LoVo (cell line): ENCODE data around the gene CD300LB.

Source experiments
- DNase-seq: peaks from one replicate; pipeline ENCODE4 v3.0.0-alpha.2; 2016; ENCODE audit warnings: low spot score

CD300LB gene

DNA sequence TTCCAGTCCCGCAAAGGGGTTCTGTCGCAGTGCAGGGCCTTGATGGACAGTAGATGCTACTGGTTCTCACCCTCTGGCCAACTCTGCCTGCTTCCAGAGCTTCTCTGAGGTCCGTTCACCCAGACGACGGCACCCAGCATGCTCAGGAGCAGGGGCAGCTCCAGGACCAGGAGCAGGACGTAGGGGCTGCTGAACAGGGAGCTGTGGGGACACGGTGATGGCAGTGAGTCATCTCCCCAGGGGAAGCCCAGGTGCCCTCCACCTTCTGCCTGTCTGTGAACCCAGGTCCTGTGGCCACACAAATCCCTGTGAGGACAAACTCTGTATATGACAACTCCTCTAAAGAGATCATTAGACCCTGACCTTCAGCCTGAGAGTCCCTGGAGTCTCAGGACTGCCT, 18.1 kb upstream of the CD300LB start:
- no peak for DNase-seq

DNA sequence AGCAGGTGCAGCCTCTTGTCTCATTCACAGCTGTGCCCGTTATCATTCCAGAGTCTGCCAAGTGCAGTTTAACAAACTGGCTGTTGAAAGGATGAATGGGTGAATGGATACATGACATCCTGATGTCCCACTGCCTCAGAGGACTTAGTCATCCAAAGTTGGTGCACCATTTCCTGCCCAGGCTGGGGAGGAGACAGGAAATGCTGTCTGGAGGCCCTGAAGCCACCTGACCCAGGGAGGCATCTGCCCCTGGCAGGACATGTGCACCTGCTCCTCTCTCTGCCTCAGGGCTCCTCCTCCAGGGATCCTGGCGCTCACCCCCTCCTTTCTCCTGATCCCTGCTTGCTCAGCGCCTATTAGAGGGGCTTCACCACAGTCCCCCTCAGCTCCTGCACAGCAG, 16.5 kb upstream of the CD300LB start:
- DNase-seq: no peak

DNA sequence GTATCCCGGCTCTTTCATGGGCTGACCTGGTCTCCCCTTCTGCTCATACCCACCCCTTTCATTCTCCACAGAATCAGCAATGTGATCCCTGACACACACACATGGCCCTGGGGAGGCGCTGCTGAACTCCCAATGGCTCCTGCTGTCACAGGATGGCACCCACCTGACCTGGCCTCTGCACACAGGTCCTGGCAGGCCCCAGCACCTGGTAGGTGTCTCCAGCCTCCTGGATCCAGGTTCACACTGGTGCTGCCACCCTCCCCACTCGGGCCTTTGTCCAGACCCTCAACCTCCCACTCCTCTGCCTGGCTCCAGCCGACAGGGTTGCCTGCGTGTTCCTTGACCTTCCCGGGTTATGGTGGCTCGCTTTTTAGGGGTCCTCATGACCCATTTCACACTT, 16.0 kb upstream of the CD300LB start:
- no peak for DNase-seq

DNA sequence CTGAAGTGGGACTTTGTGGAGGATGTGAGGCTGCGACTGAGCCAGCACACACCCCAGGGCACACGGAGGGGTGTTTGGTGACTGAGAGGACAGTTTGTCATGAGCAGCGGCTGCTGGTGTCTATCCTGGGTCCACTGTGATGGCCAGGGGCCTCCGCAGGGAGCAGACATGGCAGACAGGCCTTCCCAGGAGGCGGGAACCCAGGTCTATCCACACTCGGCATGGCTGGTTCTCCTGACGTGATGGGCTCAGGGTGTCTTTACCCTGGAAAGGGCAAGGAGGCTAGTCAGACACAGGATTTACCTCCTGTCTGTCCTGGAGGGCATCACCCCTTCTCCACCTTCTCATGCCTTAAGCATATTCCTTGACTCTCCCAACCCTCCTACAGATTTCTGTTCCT, 15.3 kb upstream of the CD300LB start:
- DNase-seq: no peak

DNA sequence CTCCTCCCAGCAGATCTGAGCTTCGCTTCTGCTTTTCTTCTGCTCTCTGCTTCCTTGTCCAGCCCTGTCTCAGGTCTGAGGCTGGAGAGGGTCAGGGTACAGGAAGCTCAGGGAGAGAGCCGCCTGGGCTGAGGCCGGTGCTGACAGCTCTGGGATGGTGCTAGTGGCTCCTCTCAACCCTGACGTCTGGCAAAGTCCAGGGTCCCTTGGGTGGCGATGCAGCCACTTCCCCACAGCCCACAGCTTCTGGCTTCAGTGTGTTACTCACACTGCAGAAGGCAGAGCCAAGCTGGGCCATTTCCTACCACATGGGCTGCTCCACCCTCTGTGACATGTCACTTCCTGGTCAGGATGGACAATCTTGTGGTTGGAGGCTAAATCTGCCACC, 14.6 kb upstream of the CD300LB start, which contains the start of gene CD300C:
Gene CD300C (minus strand): TSS at position 273 of the 388 bp plus-strand sequence. CDS start 333 bp downstream, outside the sequence.
- DNase-seq: no peak

DNA sequence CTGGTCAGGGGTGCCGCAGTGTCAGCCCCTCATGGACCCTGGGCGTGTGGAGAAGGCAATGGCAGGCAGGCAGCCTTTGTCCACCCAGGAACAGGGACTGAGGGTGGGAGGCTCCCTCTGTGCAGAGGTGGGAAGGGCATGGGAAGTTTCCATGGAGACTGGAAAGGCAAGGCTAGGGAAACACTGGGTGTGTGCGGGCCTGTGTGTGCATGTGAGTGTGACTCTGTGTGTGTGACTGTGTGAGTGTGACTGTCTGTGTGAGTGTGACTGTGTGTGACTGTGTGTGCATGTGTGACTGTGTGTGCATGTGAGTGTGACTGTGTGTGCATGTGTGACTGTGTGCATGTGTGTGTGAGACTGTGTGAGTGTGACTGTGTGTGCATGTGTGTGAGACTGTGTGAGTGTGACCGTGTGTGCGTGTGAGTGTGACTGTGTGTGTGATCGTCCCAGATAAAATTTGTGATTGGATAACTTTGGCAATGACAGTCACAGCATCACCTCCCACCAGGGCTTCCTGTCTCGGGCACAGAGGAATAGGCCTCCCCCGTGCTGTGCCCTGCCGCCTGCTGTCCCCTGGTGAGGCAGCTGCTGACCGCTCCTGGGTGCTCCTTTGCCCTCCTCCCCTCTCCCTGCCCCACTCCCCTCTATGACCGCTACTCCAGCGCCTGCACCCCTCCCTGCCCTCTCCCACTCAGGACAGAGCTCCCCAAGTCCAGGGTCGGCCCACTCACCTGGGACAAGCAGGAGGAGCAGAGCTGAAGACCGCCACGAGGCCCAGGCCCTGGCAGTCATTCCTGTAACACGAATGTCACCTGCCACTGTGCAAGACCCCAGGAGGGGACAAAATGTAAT, 13.9 kb upstream of the CD300LB start:
- no peak for DNase-seq

DNA sequence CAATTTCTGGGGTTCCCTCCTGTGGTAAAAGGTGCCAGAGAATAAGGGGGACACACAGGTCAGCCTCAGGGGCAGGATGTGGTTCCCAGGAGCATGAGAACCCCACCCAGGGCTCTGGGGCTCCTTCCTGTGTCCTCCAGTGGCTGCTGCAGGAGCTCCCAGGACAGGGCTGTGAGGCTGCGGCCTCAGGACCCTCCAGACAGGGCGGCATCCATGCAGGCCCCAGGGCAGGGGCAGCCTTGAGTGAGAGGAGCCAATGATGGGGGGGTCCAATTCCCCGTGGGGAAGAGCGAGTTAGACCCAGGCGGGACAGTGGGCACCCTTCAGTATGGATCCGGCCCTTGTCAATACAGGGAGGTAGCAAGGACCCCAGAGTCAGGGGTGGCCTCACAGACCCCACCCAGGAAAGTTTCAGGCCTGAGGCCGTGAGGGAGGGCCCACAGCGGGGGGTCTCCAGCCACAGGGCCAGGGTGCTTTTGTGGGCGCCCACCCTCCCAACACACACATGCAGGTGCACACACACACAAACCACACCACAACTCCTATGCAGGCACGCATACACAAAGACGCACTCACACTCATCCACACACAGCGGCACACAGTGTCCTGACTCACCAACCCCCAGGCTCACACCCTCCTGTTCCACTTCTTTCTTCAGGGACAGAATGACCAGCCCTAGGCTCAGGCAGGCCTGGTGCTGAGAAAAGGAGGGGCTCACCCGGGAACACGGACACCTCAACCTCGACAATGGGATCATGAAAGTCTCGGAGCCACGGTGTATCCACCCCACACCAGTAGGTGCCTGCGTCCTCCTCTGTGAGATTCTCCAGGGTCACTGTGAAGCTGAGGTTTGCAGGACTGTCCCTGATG, 12.9 kb upstream of the CD300LB start:
- DNase-seq: no peak

DNA sequence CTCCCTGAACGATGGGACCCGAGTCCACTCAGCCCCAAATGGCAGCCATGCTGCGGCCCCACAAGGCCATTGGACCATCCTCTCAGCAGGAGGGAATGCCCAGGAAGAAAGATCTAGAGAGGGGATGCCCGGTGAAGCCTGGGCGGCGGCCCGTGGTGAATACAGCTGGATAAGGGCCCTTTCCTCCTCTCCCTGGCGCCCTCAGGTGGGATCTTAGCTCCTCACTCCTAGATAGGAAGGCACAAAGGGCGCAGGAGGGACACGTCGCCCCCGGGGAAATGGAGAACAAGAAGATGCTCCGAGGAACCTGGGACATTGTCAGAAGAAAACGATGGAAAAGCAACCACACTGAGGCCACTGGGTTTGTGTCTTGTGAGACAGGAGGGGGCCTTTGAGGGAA, 12.1 kb upstream of the CD300LB start:
- DNase-seq: no peak

DNA sequence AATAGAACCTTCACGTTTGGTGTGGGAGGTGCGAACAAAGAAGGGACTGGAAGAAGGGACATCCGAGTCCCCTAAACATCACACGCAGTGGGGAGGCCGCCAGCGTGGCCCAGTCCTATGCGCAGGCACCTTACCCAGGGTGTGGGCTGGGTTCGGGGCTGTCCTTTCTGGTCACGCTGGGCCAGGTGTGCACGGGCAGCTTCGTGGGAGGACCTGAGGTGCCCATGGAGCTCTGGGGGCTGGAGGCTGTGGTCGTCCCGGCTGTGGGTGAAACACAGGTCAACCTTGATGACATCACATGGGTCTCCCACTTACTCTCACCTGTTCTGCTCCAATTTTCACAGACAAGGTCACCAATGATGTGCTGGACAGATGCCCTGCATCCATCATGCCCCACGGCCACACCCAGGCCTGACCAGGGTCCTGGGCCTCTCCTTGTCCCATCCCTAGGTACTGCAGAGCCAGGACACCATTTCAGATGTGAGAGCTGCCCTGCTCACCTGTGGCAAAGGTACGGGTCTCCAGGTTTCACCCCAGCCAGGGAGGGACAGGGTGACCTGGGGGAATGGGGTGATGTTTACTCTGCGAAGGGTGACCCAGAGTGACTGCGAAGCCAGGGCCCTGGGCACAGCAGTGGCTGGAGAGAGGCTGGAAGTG, 11.6 kb upstream of the CD300LB start:
- DNase-seq: no peak

DNA sequence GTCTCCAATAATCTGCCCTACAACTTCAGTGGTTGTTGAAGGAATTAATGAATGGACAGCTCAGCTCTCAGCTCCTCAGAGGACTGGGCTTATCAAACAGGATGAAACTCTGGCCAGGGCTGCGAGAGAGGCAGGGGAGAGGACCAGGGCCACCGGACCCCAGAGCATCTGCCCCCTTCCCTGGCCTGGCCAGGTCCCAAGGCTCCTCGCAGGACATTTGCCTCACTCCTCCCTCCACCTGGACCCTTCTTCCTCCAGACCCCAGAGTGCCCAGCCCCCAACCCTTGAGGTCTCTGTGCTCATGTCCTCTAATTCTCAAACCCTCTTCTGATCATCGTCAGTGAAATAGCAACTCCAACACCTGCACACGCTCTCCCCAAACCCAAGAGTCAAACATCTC, 10.9 kb upstream of the CD300LB start:
- DNase-seq: no peak

DNA sequence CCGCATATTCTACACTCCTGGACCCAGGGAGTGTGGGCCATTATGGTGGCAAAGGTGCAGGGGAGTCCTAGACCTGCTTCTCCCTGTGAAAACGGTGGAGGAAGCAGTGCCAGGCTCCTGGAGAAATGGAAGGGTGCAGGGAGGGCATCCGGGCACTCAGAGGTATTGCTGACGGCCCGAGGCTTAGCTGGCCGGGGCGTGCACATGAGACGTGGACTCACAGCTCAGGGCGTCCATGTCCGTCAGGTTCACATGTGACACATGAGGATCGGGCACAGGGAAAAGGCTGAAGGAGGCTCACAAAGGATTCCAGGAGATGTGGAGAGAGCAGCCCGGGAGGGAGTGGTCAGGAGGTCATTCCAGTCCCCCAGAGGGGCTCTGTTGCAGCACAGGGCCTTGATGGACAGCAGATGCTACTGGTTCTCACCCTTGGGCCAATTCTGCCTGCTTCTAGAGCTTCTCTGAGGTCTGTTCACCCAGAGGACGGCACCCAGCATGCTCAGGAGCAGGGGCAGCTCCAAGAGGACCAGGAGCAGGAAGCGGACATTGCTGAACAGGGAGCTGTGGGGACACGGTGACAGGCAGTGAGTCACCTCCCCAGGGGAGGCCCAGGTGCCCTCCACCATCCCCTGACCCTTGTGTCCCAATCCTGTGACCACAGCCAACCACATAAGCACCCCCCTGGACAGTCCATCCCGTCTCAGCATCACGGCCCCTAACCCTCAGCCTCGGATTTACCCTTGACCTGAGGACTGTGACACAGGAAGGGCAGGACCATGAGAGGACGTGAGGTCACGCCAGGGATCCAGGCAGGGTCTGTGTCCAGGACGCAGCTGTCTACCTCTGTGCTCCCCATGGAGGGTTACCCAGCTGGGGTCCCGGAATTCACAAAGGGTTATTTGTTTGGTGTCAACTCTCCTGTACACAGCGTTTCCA, 10.2 kb upstream of the CD300LB start:
- DNase-seq: no peak

DNA sequence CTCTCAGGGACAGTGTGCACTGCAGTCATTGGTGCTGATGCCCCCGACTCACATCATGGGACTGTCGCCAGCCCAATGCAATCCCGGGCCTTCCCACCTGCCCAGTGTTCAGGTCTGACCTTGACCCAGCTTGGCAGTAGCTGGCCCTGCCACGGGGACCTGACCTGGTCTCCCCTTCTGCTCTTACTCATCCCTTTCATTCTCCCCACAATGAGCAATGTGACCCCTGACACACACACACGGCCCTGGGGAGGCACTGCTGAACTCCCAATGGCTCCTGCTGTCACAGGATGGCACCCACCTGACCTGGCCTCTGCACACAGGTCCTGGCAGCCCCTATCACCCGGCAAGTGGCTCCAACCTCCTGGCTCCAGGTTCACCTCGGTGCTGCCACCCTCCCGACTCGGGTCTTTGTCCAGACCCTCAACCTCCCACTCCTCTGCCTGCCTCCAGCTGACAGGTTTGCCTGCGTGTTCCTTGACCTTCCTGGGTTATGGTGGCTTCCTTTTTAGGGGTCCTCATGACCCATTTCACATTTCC, 8.1 kb upstream of the CD300LB start:
- no peak for DNase-seq

DNA sequence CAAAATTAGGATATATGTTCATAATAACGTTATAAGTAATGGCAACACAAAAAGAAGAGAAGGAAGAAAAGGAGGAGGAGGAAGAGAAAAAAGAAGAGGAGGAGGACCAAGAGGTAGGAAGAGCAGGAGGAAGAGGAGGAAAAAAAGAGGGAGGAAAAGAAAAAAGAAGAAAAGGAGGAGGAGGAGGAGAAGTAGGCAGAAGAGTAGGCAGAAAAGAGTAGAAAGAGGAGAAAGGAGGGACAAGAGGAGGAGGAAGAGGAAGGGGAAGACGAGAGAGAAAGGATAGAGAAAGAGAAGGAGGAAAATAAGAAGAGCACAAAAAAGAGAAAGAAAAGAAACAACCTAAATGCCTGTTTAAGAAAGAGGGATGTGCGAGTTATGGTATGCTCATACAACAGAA, 5.6 kb upstream of the CD300LB start:
- no peak for DNase-seq

DNA sequence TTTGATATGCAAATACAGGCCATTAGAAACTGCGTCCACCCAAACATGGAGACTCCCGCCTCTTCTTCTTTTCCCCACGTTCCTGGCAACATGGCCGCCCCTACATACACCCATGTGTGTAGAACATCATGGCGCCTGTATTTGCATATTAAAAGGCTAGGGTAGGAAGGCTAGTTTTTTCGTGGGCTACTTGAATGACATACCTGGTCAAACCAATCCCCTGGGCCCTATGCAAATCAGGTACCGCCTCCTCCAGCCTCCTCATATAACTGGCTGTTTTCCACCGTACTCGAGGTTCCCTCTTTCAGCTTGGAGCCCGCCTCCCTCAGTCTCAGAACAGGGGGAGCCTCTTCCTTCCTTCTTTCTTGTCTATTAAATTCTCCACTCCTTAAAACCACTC, 840 bp upstream of the CD300LB start:
- DNase-seq: no peak

DNA sequence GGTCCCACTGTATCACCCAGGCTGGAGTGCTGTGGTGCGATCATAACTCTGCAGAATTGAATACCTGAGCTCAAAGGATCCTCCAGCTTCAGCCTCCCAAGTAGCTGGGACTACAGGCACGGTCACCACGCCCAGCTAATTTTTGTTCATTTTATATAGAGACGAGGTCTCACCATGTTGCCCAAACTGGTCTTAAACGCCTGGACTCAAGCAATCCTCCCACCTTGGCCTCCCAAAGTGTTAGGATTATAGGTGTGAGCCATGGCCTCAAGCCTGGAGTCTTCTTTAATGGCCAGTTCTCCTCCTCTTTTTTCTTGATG, 484 bp downstream of the CD300LB start:
- no peak for DNase-seq

DNA sequence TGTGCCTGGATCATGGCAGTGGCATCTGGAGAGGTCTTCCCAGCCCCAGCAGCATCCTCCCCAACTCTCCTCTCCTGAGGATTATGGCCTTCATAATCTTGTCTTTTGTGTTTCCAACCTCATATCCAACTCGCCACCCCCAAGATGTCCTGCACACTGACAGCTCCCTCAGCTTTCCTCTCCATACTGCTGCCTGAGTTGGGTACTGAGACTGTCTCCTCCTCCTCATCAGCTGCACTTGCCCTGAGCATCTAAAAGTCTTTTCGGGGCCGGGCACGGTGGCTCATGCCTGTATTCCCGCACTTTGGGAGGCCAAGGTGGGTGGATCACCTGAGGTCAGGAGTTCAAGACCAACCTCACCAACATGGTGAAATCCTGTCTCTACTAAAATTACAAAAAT, 2.0 kb downstream of the CD300LB start:
- DNase-seq: no peak

DNA sequence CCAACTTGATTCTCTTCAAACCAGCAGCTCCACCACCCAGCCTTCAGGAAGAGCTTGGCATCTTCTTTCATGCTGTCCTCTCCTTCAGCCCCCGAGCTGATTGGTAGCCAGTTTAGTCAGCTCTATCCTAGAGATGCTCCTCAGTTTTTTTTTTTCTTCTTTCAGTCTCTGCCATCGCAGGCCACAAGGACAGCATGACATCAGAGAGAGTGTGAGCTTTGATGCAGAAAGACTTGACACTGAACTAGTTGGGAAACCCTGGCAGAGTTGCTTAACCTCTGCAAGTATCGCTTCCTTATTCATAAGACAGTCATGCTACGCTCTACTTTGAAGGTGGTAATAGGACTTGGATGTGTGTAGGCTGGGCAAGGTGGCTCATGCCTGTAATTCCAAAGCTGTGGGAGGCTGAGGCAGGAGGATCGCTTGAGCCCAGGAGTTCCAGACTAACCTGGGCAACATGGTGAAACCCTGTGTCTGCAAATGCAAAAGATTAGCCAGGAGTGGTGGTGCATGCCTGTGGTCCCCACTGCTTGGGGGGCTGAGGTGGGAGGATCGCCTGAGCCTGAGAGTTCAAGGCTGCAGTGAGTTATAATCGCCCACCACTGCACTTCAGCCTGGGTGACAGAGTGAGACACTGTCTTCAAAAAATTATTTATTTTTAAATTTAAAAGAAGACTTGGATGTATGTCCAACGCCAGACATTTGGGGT, 2.6 kb downstream of the CD300LB start:
- DNase-seq: no peak

DNA sequence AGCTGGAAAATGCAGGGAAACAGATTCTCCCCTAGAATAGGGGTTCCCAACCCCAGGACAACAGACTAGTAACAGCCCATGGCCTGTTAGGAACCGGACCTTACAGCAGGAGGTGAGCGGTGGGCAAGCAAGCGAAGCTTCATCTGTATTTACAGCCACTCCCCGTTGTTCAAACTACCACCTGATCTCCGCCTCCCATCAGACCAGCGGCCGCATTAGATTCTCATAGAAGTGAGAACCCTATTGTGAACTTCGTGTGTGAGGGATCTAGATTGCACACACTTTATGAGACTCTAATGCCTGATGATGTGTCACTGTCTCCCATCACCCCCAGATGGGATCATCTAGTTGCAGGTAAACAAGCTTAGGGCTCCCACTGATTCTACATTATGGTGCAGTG, 3.5 kb downstream of the CD300LB start:
- no peak for DNase-seq

DNA sequence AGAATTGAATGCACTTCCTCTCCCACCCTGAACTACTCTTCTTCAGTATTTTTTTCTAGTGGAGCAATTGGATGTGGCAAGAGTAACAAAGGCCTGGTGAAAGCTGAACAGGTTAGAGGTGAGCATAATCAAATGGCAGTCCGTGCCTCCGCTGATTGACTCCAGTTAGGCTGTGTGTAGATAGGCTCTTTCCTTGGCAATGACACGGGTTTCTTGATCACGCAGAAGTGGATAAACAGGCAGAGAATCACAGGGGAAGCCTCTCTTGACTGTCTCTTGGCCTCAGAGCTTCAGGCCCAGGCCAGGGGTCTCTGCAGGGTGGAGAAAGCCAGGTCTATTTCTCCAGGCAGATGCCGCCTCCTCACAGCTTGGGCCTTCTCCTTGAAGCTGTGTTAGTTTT, 4.2 kb downstream of the CD300LB start:
- no peak for DNase-seq

DNA sequence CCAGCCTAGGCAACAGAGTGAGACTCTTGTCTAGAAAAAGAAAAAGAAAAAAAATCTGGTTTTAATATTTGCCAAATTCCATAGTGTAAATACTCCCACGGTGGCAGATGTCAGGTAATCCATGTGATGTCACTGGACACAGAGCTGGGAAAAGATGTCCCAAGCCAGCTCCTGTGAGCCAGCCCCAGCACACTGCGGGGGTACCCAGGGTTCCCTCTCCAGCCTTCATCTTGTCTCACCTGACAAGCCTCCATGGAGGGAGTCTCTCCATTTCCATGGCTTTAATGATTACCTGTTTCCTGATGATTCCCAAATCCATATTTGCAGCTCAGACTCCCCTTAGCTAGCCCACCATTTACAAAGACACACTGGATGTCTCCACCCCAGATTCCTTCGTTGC, 4.6 kb downstream of the CD300LB start:
- DNase-seq: no peak

DNA sequence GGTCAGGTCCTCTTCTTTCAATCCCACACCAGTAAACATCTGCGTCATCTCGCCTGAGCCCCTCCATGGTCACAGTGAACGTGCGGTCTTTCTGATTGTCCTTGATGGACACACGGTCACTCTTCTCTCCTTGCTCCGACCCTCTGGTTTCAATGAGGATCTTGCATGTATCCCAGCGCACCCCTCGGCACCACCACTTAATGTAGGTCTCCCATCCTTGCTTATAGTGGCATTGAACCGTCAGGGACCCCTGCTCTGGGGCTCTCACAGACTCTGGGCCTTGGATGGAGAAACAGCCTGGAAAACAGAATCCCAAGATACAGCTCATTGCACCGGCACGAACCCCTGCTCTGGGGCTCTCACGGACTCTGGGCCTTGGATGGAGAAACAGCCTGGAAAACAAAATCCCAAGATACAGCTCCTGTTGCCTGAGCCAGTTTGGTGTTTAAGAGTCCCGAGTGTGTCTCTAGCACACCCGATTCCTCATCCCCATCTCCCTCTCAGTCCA, 5.4 kb downstream of the CD300LB start:
- no peak for DNase-seq
